Mononuclear cell (primary cell): ENCODE results near the gene MAGEA2. TPM values are rescaled to one million over a fixed set of nuclear protein-coding genes. Genes with fewer than 3 reads are reported as not detected.
"Not testable (repeated sequence)": the region's sequence is repeated elsewhere in the genome, so short reads cannot be mapped to it uniquely, and the experiment has no call there.

Experiments used
- H3K27me3 ChIP-seq: 2 replicates; pipeline ENCODE4 v1.6.0; 2011; ENCODE audit warnings: low read length, control low read depth; ENCODE audit not compliant: insufficient read depth
- H3K4me1 ChIP-seq: 2 replicates; pipeline ENCODE4 v1.5.1; 2011; ENCODE audit warnings: mild to moderate bottlenecking, low read length, control low read depth; ENCODE audit not compliant: insufficient read depth
- H3K4me3 ChIP-seq: 2 replicates; pipeline ENCODE4 v1.5.1; 2011; ENCODE audit warnings: mild to moderate bottlenecking, low read length, moderate library complexity
- H3K9me3 ChIP-seq: 2 replicates; pipeline ENCODE4 v1.5.1; 2011; ENCODE audit warnings: low read depth, mild to moderate bottlenecking, control low read depth, low read length
- total RNA-seq: library from RNA; depleted of rRNA; stranded (reverse); fragments of >200 nt; gene quantifications from one replicate; pipeline ENCODE4 v1.2.3, GENCODE V29; 2012

MAGEA2 gene
- total RNA-seq = not detected

GRCh38 chrX:152753686-152754650 lies at the start of gene MAGEA2:
Gene MAGEA2, minus strand, starts transcription at chrX:152753842. Its CDS starts 2,479 bp downstream, at chrX:152751363.
- H3K4me3 ChIP-seq, H3K4me1 ChIP-seq, H3K9me3 ChIP-seq, H3K27me3 ChIP-seq: not testable (repeated sequence)

- no peak overlapping the region for H3K4me3 ChIP-seq
- H3K9me3 ChIP-seq = no peaks in the 10 kb centered on the region
- no peaks in the 10 kb centered on the region for H3K27me3 ChIP-seq
- no peaks in the 10 kb centered on the region for H3K4me1 ChIP-seq
These were observed 45.3 kb upstream of the MAGEA2 start for GRCh38 chrX:152798945-152799344.

- H3K9me3 ChIP-seq, H3K27me3 ChIP-seq, H3K4me1 ChIP-seq, H3K4me3 ChIP-seq: not testable (repeated sequence)
These were observed 33.4 kb upstream of the MAGEA2 start for GRCh38 chrX:152787062-152787461.

GRCh38 chrX:152769549-152770289 lies 16.1 kb upstream of the MAGEA2 start, which contains the start of gene MAGEA6:
Gene MAGEA6, minus strand, starts transcription at chrX:152769689. Its CDS starts 2,039 bp downstream, at chrX:152767650.
- not testable (repeated sequence) for H3K27me3 ChIP-seq, H3K4me3 ChIP-seq, H3K9me3 ChIP-seq, H3K4me1 ChIP-seq

GRCh38 chrX:152766562-152766961 lies 12.9 kb upstream of the MAGEA2 start:
- not testable (repeated sequence) for H3K4me3 ChIP-seq, H3K27me3 ChIP-seq, H3K9me3 ChIP-seq, H3K4me1 ChIP-seq

GRCh38 chrX:152761582-152761981 lies 7.9 kb upstream of the MAGEA2 start:
- H3K9me3 ChIP-seq, H3K27me3 ChIP-seq, H3K4me3 ChIP-seq, H3K4me1 ChIP-seq: not testable (repeated sequence)

GRCh38 chrX:152759544-152759943 lies 5.9 kb upstream of the MAGEA2 start:
- not testable (repeated sequence) for H3K27me3 ChIP-seq, H3K4me1 ChIP-seq, H3K4me3 ChIP-seq, H3K9me3 ChIP-seq

- H3K27me3 ChIP-seq = not testable (repeated sequence)
These were observed 5.3 kb upstream of the MAGEA2 start, which contains the start of gene CSAG3 for GRCh38 chrX:152758918-152759317. Gene CSAG3, plus strand, starts transcription at chrX:152759218.

GRCh38 chrX:152754871-152755270 lies 1.2 kb upstream of the MAGEA2 start:
- not testable (repeated sequence) for H3K4me3 ChIP-seq, H3K9me3 ChIP-seq, H3K4me1 ChIP-seq, H3K27me3 ChIP-seq

More at GRCh38 chrX:152758918-152759317, 5.3 kb upstream of the MAGEA2 start, which contains the start of gene CSAG3:
- H3K4me1 ChIP-seq, H3K9me3 ChIP-seq, H3K4me3 ChIP-seq: not testable (repeated sequence)

- H3K9me3 ChIP-seq = no peaks in the 10 kb centered on the region
- no peaks in the 10 kb centered on the region for H3K27me3 ChIP-seq
- no peaks in the 10 kb centered on the region for H3K4me1 ChIP-seq
- H3K4me3 ChIP-seq = no peak overlapping the region
These were observed 15.1 kb downstream of the MAGEA2 start for GRCh38 chrX:152738560-152738959.

- not testable (repeated sequence) for H3K4me3 ChIP-seq, H3K9me3 ChIP-seq, H3K27me3 ChIP-seq, H3K4me1 ChIP-seq
These were observed 17.1 kb downstream of the MAGEA2 start for GRCh38 chrX:152736528-152736927.

- H3K4me1 ChIP-seq = no peaks in the 10 kb centered on the region
- no peaks in the 10 kb centered on the region for H3K27me3 ChIP-seq
- no peaks in the 10 kb centered on the region for H3K9me3 ChIP-seq
- H3K4me3 ChIP-seq = no peak overlapping the region
These were observed 17.7 kb downstream of the MAGEA2 start for GRCh38 chrX:152735860-152736511.

GRCh38 chrX:152735101-152735500 lies 18.5 kb downstream of the MAGEA2 start:
- H3K27me3 ChIP-seq = no peaks in the 10 kb centered on the region
- H3K4me3 ChIP-seq = no peak overlapping the region
- H3K4me1 ChIP-seq = no peaks in the 10 kb centered on the region
- no peaks in the 10 kb centered on the region for H3K9me3 ChIP-seq

- not testable (repeated sequence) for H3K27me3 ChIP-seq, H3K9me3 ChIP-seq, H3K4me3 ChIP-seq, H3K4me1 ChIP-seq
These were observed 19.3 kb downstream of the MAGEA2 start for GRCh38 chrX:152734143-152734858.
